ENCODE measurements around the gene PRDM8.

The PRDM8 gene

GRCh38 chr4:80184053-80184824, 13.1 kb upstream of the PRDM8 start:
- peak; percentile 55 for DNase-seq (ENCODE audit: low spot score)

GRCh38 chr4:80184825-80185756, 12.2 kb upstream of the PRDM8 start:
- no peak for DNase-seq (ENCODE audit: low spot score)

GRCh38 chr4:80185787-80186548, 11.3 kb upstream of the PRDM8 start:
- no peak for DNase-seq (ENCODE audit: low spot score)

- DNase-seq (ENCODE audit: low spot score) = no peak
These were observed 10.6 kb upstream of the PRDM8 start for GRCh38 chr4:80186676-80187075.

GRCh38 chr4:80187677-80188076, 9.6 kb upstream of the PRDM8 start:
- DNase-seq (ENCODE audit: low spot score) = no peak

- DNase-seq (ENCODE audit: low spot score) = no peak
These were observed 8.9 kb upstream of the PRDM8 start for GRCh38 chr4:80188457-80188800.

- no peak for DNase-seq (ENCODE audit: low spot score)
These were observed 8.4 kb upstream of the PRDM8 start for GRCh38 chr4:80188801-80189458.

GRCh38 chr4:80189581-80189955, 7.7 kb upstream of the PRDM8 start:
- DNase-seq (ENCODE audit: low spot score) = no peak

- no peak for DNase-seq (ENCODE audit: low spot score)
These were observed 7.2 kb upstream of the PRDM8 start for GRCh38 chr4:80189956-80190677.

GRCh38 chr4:80192252-80192866, 4.9 kb upstream of the PRDM8 start:
- DNase-seq (ENCODE audit: low spot score) = no peak

GRCh38 chr4:80192937-80193336, 4.4 kb upstream of the PRDM8 start:
- DNase-seq (ENCODE audit: low spot score) = no peak

- DNase-seq (ENCODE audit: low spot score) = no peak
These were observed 1.7 kb upstream of the PRDM8 start for GRCh38 chr4:80195441-80196140.

GRCh38 chr4:80196259-80196921, 913 bp upstream of the PRDM8 start:
- DNase-seq (ENCODE audit: low spot score) = no peak

GRCh38 chr4:80197601-80198440, 518 bp downstream of the PRDM8 start:
- no peak for DNase-seq (ENCODE audit: low spot score)

- DNase-seq (ENCODE audit: low spot score) = no peak
These were observed 1.1 kb downstream of the PRDM8 start for GRCh38 chr4:80198441-80198837.

GRCh38 chr4:80199004-80199560, 1.8 kb downstream of the PRDM8 start:
- DNase-seq (ENCODE audit: low spot score) = no peak

GRCh38 chr4:80199947-80200346, 2.6 kb downstream of the PRDM8 start:
- DNase-seq (ENCODE audit: low spot score) = no peak

Data from SW480 (cell line).